ENCODE results near the gene CRCP. TPM values are rescaled to one million over a fixed set of nuclear protein-coding genes. Genes with fewer than 3 reads are reported as not detected.
A peak's percentile ranks its signal among the peaks of the same experiment; 100 is the strongest.

Gene CRCP
- total and polyA plus RNA-seq, 2 of the 13 experiments (the other 11 are each of a cell fraction or from before 2014, with no cell fraction given), result 22.7 to 31.0 TPM

- TF ChIP-seq TBP (CRISPR knock-in tag; IDR thresholded peaks at IDR 0.05) (no peak), ZNF34 (CRISPR knock-in tag; IDR thresholded peaks at IDR 0.05; ENCODE audit: borderline replicate concordance) (no peak), REL (CRISPR knock-in tag; conservative IDR thresholded peaks at IDR 0.05) (no peak), DZIP1 (CRISPR knock-in tag; IDR thresholded peaks at IDR 0.05) (no peak), ZNF841 (CRISPR knock-in tag; IDR thresholded peaks at IDR 0.05; ENCODE audit: borderline replicate concordance) (no peak), SNAI1 (CRISPR knock-in tag; IDR thresholded peaks at IDR 0.05; ENCODE audit: borderline replicate concordance) (no peak), ZNF737 (CRISPR knock-in tag; IDR thresholded peaks at IDR 0.05; ENCODE audit: borderline replicate concordance) (no peak), NCOR1 (IDR thresholded peaks at IDR 0.05; ENCODE audit: borderline replicate concordance, low read length) (no peak), ZNF678 (CRISPR knock-in tag; IDR thresholded peaks at IDR 0.05) (no peak), MED1 (CRISPR knock-in tag; IDR thresholded peaks at IDR 0.05) (no peak), RBAK (CRISPR knock-in tag; IDR thresholded peaks at IDR 0.05) (no peak), TAF1 (CRISPR knock-in tag; IDR thresholded peaks at IDR 0.05) (no peak)
- Histone ChIP-seq H3K27ac (ENCODE audit: extremely low read length, insufficient read depth, low read length) (no peak overlapping the region), H3K4me1 (ENCODE audit: insufficient read depth, low read length) (peaks cover 6% of the 10 kb centered on the region), H3K4me3 (replicated peaks in 1 of 3; ENCODE audit: insufficient read depth in 1 of 3, low read depth in 2 of 3, low read length in 3 of 3) (no peak overlapping the region), H3K27me3 (ENCODE audit: control insufficient read depth in 1 of 2, insufficient read depth in 2 of 2, low read length in 2 of 2) (peaks cover 0 to 2% of the 10 kb centered on the region in 2 experiments; a peak in 1 of 5 replicates), H3K9me3 (ENCODE audit: low read length) (no peaks in the 10 kb centered on the region), H3K9ac (ENCODE audit: insufficient read depth, low read depth, low read length) (no peak overlapping the region), H3K79me2 (ENCODE audit: insufficient read depth, low read length) (no peaks in the 10 kb centered on the region), H3K36me3 (replicated peaks in 1 of 2; ENCODE audit: control insufficient read depth in 1 of 2, insufficient read depth in 2 of 2, low read length in 2 of 2) (no peaks in the 10 kb centered on the region), H2AFZ (ENCODE audit: low read length) (no peak overlapping the region), H3K4me2 (ENCODE audit: low read depth, low read length) (no peak overlapping the region), H4K20me1 (ENCODE audit: insufficient read depth, low read length) (no peaks in the 10 kb centered on the region)
- CTCF ChIA-PET (ENCODE audit: low intra/inter-chr PET ratio, low total read pairs), result no interaction called here
- no TSS peak for BruUV-seq (replicated peaks)
- WGBS (ENCODE audit: low lambda C conversion rate), result 55% methylated on average over 1 of the region's 2 CpGs
- FAIRE-seq (no peak), ATAC-seq (peak; percentile 43; the same call in 2 of the 3 replicates), DNase-seq (ENCODE audit: low spot score) (no peak)
- POLR2A ChIA-PET, result no interaction called here
- intact Hi-C loops (cut with micrococcal nuclease; ENCODE audit: unreplicated experiment), result no loop called here
- in situ Hi-C loops (cut with HindIII; ENCODE audit: extremely low pct_ligation_motif_present, low pct_unique_long_range_greater_than_20kb), result no loop called here
Observed at GRCh38 chr7:66176914-66177313, 62.3 kb downstream of the CRCP start.

Measured in HepG2 (cell line).